ENCODE results near the gene SLC24A4. TPM values are rescaled to one million over a fixed set of nuclear protein-coding genes. Genes with fewer than 3 reads are reported as not detected.

Gene SLC24A4
- total RNA-seq, 1 donor from 2014 or later, result not detected

- Histone ChIP-seq H3K36me3 (ENCODE audit: control insufficient read depth, insufficient read depth, low read length) (no peaks in the 10 kb centered on the region), H3K27me3 (ENCODE audit: control insufficient read depth, insufficient read depth, low read length) (peaks cover 6% of the 10 kb centered on the region), H3K4me3 (ENCODE audit: low read depth, low read length) (no peak overlapping the region)
- no peak for DNase-seq (ENCODE audit: low read depth)
- TF ChIP-seq CTCF (IDR thresholded peaks at IDR 0.05; ENCODE audit: insufficient read depth, low read length, poor library complexity, severe bottlenecking), result no peak
Measured at GRCh38 chr14:92436115-92436776, 113.3 kb downstream of the SLC24A4 start.

- Histone ChIP-seq H3K4me3 (ENCODE audit: low read depth, low read length) (no peak overlapping the region), H3K27me3 (ENCODE audit: control insufficient read depth, insufficient read depth, low read length) (peaks cover 4% of the 10 kb centered on the region), H3K36me3 (ENCODE audit: control insufficient read depth, insufficient read depth, low read length) (no peaks in the 10 kb centered on the region)
- no peak for DNase-seq (ENCODE audit: low read depth)
- TF ChIP-seq CTCF (IDR thresholded peaks at IDR 0.05; ENCODE audit: insufficient read depth, low read length, poor library complexity, severe bottlenecking), result no peak
Measured at GRCh38 chr14:92437309-92437708, 114.3 kb downstream of the SLC24A4 start.

GRCh38 chr14:92437729-92438285, 114.8 kb downstream of the SLC24A4 start:
- TF ChIP-seq CTCF (IDR thresholded peaks at IDR 0.05; ENCODE audit: insufficient read depth, low read length, poor library complexity, severe bottlenecking), result no peak
- no peak for DNase-seq (ENCODE audit: low read depth)
- Histone ChIP-seq H3K27me3 (ENCODE audit: control insufficient read depth, insufficient read depth, low read length) (peaks cover 4% of the 10 kb centered on the region), H3K36me3 (ENCODE audit: control insufficient read depth, insufficient read depth, low read length) (no peaks in the 10 kb centered on the region), H3K4me3 (ENCODE audit: low read depth, low read length) (no peak overlapping the region)

- TF ChIP-seq CTCF (IDR thresholded peaks at IDR 0.05; ENCODE audit: insufficient read depth, low read length, poor library complexity, severe bottlenecking), result no peak
Measured at GRCh38 chr14:92439537-92440344, 116.8 kb downstream of the SLC24A4 start.

GRCh38 chr14:92440345-92441003, 117.5 kb downstream of the SLC24A4 start:
- TF ChIP-seq CTCF (IDR thresholded peaks at IDR 0.05; ENCODE audit: insufficient read depth, low read length, poor library complexity, severe bottlenecking), result no peak
- Histone ChIP-seq H3K36me3 (ENCODE audit: control insufficient read depth, insufficient read depth, low read length) (no peaks in the 10 kb centered on the region), H3K27me3 (ENCODE audit: control insufficient read depth, insufficient read depth, low read length) (peaks cover 4% of the 10 kb centered on the region), H3K4me3 (ENCODE audit: low read depth, low read length) (no peak overlapping the region)
- DNase-seq (ENCODE audit: low read depth), result no peak

More at GRCh38 chr14:92439537-92440344, 116.8 kb downstream of the SLC24A4 start:
- DNase-seq (ENCODE audit: low read depth), result no peak
- Histone ChIP-seq H3K36me3 (ENCODE audit: control insufficient read depth, insufficient read depth, low read length) (no peaks in the 10 kb centered on the region), H3K4me3 (ENCODE audit: low read depth, low read length) (no peak overlapping the region), H3K27me3 (ENCODE audit: control insufficient read depth, insufficient read depth, low read length) (peaks cover 4% of the 10 kb centered on the region)

Data from kidney epithelial cell (primary cell).